ENCODE data around the gene KDM4B. TPM values are rescaled to one million over a fixed set of nuclear protein-coding genes. Genes with fewer than 3 reads are reported as not detected.

The KDM4B gene
- total and polyA plus RNA-seq, 2 of the 8 experiments (the other 6 are each of a cell fraction or from before 2014, with no cell fraction given) = 12.0 to 31.9 TPM

- no peak for TF ChIP-seq CTBP2 (IDR thresholded peaks at IDR 0.05; ENCODE audit: borderline replicate concordance, insufficient read depth, insufficient read length, low read length)
- TF ChIP-seq CBX8 (IDR thresholded peaks at IDR 0.05; ENCODE audit: borderline replicate concordance, low read depth, low read length) = no peak
- no peak for TF ChIP-seq EZH2 (IDR thresholded peaks at IDR 0.05; ENCODE audit: low read depth, low read length, severe bottlenecking)
Measured at GRCh38 chr19:4985551-4985991, 16.7 kb downstream of the KDM4B start (continued).
